ENCODE results near the gene USP33.

USP33 gene

DNA sequence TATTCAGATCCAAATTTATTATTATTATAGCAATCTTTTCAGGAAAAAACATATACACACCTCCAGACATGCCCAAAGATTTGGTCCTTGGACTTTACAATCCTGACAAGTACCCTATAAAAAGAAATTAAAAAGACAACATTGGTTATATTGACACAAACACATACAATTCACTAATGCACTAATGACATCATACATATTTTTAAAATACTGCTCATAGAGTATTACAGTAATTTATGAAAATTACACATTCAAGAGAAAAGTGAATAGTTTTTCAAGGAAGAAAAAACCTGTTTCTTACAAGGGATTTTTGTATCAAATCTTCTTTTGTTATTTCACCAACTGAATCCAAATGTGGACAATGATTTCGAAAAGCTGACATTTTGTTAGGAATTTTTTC lies 18.3 kb downstream of the USP33 start:
- H3K4me3 ChIP-seq (ENCODE audit: control insufficient read depth in 1 of 7, extremely low read depth in 1 of 7, insufficient read depth in 4 of 7, low read depth in 2 of 7, low read length in 6 of 7), result no peak overlapping the region
- H3K4me1 ChIP-seq (ENCODE audit: control extremely low read depth in 1 of 4, control insufficient read depth in 4 of 4, insufficient read depth in 4 of 4, low read length in 3 of 4), result no peaks in the 10 kb centered on the region
- no peaks in the 10 kb centered on the region for H3K9me3 ChIP-seq (ENCODE audit: control extremely low read depth in 1 of 5, control insufficient read depth in 4 of 5, insufficient read depth in 2 of 5, low read depth in 1 of 5, low read length in 4 of 5)
- H3K36me3 ChIP-seq (ENCODE audit: control insufficient read depth in 4 of 4, insufficient read depth in 4 of 4, low read length in 3 of 4), result peaks cover 2 to 23% (median 7%) of the 10 kb centered on the region in 4 experiments
- DNase-seq, result no peak
- H3K27me3 ChIP-seq (replicated peaks in 2 of 5; ENCODE audit: control insufficient read depth in 4 of 5, insufficient read depth in 5 of 5, low read length in 4 of 5), result no peaks in the 10 kb centered on the region
- 100% methylated on average over 1 of the region's 1 CpG for WGBS (ENCODE audit: insufficient coverage)
- H3K27ac ChIP-seq (ENCODE audit: insufficient read depth in 1 of 2, low read depth in 1 of 2, low read length in 2 of 2, poor library complexity in 1 of 2, severe bottlenecking in 2 of 2), result no peak overlapping the region
- CTCF ChIA-PET, result no interaction called here
- POLR2A ChIA-PET, result no interaction called here

- Histone ChIP-seq H3K36me3 (ENCODE audit: control insufficient read depth in 4 of 4, insufficient read depth in 4 of 4, low read length in 3 of 4) (peaks cover 3 to 27% (median 10%) of the 10 kb centered on the region in 4 experiments), H3K9me3 (ENCODE audit: control extremely low read depth in 1 of 5, control insufficient read depth in 4 of 5, insufficient read depth in 2 of 5, low read depth in 1 of 5, low read length in 4 of 5) (no peaks in the 10 kb centered on the region), H3K27ac (ENCODE audit: insufficient read depth in 1 of 2, low read depth in 1 of 2, low read length in 2 of 2, poor library complexity in 1 of 2, severe bottlenecking in 2 of 2) (no peak overlapping the region), H3K4me1 (ENCODE audit: control extremely low read depth in 1 of 4, control insufficient read depth in 4 of 4, insufficient read depth in 4 of 4, low read length in 3 of 4) (no peaks in the 10 kb centered on the region), H3K27me3 (replicated peaks in 2 of 5; ENCODE audit: control insufficient read depth in 4 of 5, insufficient read depth in 5 of 5, low read length in 4 of 5) (no peaks in the 10 kb centered on the region), H3K4me3 (ENCODE audit: control insufficient read depth in 1 of 7, extremely low read depth in 1 of 7, insufficient read depth in 4 of 7, low read depth in 2 of 7, low read length in 6 of 7) (no peak overlapping the region)
- DNase-seq, result peak in 2 of 3 donors; percentile 18 to 30
- ChIA-PET CTCF (interaction anchor here (0.6 to 1.8 kb wide), 5 partner anchors 8 to 56 kb away, joined by 3 to 5 read pairs (median 3); no protein-coding TSS in a partner anchor), POLR2A (interaction anchor here (0.6 kb wide), 1 partner anchor 23 kb away, joined by 4 read pairs; no protein-coding TSS in a partner anchor)
- no CpG with 5 or more reads among the region's 1 CpG for WGBS (ENCODE audit: insufficient coverage)
These were observed 20.4 kb downstream of the USP33 start for GRCh38 chr1:77739235-77739634.

DNA sequence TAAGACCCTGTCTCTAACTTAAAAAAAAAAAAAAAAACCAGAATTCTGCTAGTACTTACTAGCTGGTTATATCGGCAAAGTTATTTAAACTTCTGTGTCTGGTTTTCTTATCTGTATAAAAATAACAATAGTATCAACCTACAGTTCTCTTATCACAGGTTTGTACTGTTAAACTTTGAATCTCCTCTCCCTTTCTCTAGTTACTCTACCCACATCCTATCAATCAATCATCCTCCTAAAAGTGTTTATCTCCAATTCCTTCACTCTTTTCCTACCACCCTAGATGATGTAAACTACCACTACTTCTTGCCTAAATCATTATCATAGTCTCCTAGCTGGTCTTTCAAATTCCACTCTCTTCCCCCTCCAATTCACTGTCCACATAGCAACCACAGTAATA lies 27.6 kb downstream of the USP33 start:
- Histone ChIP-seq H3K27ac (ENCODE audit: insufficient read depth in 1 of 2, low read depth in 1 of 2, low read length in 2 of 2, poor library complexity in 1 of 2, severe bottlenecking in 2 of 2) (no peak overlapping the region), H3K27me3 (replicated peaks in 2 of 5; ENCODE audit: control insufficient read depth in 4 of 5, insufficient read depth in 5 of 5, low read length in 4 of 5) (no peaks in the 10 kb centered on the region), H3K9me3 (ENCODE audit: control extremely low read depth in 1 of 5, control insufficient read depth in 4 of 5, insufficient read depth in 2 of 5, low read depth in 1 of 5, low read length in 4 of 5) (no peaks in the 10 kb centered on the region), H3K4me3 (ENCODE audit: control insufficient read depth in 1 of 7, extremely low read depth in 1 of 7, insufficient read depth in 4 of 7, low read depth in 2 of 7, low read length in 6 of 7) (no peak overlapping the region), H3K4me1 (ENCODE audit: control extremely low read depth in 1 of 4, control insufficient read depth in 4 of 4, insufficient read depth in 4 of 4, low read length in 3 of 4) (no peaks in the 10 kb centered on the region), H3K36me3 (ENCODE audit: control insufficient read depth in 4 of 4, insufficient read depth in 4 of 4, low read length in 3 of 4) (peaks cover 12 to 48% (median 32%) of the 10 kb centered on the region in 4 experiments)
- CTCF ChIA-PET, result interaction anchor here (0.6 to 1.9 kb wide), 3 partner anchors 23 to 152 kb away, joined by 3 to 5 read pairs (median 4); no protein-coding TSS in a partner anchor
- WGBS (ENCODE audit: insufficient coverage), result no CpG with 5 or more reads among the region's 1 CpG
- DNase-seq, result no peak
- POLR2A ChIA-PET, result interaction anchor here (0.6 kb wide), 1 partner anchor 171 kb away, joined by 3 read pairs; no protein-coding TSS in a partner anchor

DNA sequence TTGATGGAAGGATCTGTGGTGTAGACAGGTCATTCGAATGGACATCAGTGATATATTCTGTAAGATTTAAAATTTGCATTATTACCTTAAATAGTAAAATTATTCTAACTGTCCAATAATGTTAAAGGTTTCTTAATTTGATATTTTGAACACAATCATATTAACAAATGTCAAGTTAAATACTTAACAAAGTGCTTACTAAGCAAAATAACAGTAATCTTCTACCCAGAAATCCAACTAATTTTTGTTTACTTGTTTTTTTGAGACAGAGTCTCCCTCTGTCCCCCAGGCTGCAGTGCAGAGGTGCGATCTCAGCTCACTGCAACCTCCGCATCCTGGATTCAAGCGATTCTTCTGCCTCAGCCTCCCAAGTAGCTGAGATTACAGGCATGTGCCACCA lies 33.9 kb downstream of the USP33 start:
- Histone ChIP-seq H3K4me1 (ENCODE audit: control extremely low read depth in 1 of 4, control insufficient read depth in 4 of 4, insufficient read depth in 4 of 4, low read length in 3 of 4) (no peaks in the 10 kb centered on the region), H3K9me3 (ENCODE audit: control extremely low read depth in 1 of 5, control insufficient read depth in 4 of 5, insufficient read depth in 2 of 5, low read depth in 1 of 5, low read length in 4 of 5) (peaks cover 0 to 1% (median 0%) of the 10 kb centered on the region in 5 experiments), H3K4me3 (ENCODE audit: control insufficient read depth in 1 of 7, extremely low read depth in 1 of 7, insufficient read depth in 4 of 7, low read depth in 2 of 7, low read length in 6 of 7) (no peak overlapping the region), H3K27ac (ENCODE audit: insufficient read depth in 1 of 2, low read depth in 1 of 2, low read length in 2 of 2, poor library complexity in 1 of 2, severe bottlenecking in 2 of 2) (no peak overlapping the region), H3K27me3 (replicated peaks in 2 of 5; ENCODE audit: control insufficient read depth in 4 of 5, insufficient read depth in 5 of 5, low read length in 4 of 5) (no peaks in the 10 kb centered on the region), H3K36me3 (ENCODE audit: control insufficient read depth in 4 of 4, insufficient read depth in 4 of 4, low read length in 3 of 4) (peaks cover 19 to 82% (median 56%) of the 10 kb centered on the region in 4 experiments)
- ChIA-PET CTCF (interaction anchor here (1.1 kb wide), 1 partner anchor 14 kb away, joined by 4 read pairs; no protein-coding TSS in a partner anchor), POLR2A (interaction anchor here (0.6 kb wide), 1 partner anchor 20 kb away, joined by 6 read pairs; no protein-coding TSS in a partner anchor)
- WGBS (ENCODE audit: insufficient coverage), result 100% methylated on average over 3 of the region's 4 CpGs
- DNase-seq, result no peak

DNA sequence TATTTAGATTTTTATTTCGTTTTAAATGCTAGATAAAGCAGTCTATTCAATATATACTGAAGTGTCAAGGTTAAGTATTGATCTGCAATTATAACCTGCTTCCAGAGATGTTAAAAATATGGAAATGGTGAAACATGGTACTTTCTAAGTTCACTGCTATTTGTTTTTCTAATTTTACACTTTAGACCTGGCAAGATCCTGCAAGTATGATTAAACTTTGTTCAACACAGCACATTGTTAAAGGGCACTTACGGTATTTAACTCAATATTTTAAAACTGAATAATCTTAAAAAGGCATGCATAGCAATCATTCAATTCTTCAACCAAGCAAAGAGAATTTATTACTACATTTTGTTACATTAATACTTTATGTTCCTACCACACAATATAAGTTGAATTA lies 41.5 kb downstream of the USP33 start:
- Histone ChIP-seq H3K27ac (ENCODE audit: insufficient read depth in 1 of 2, low read depth in 1 of 2, low read length in 2 of 2, poor library complexity in 1 of 2, severe bottlenecking in 2 of 2) (no peak overlapping the region), H3K4me3 (ENCODE audit: control insufficient read depth in 1 of 7, extremely low read depth in 1 of 7, insufficient read depth in 4 of 7, low read depth in 2 of 7, low read length in 6 of 7) (no peak overlapping the region), H3K9me3 (ENCODE audit: control extremely low read depth in 1 of 5, control insufficient read depth in 4 of 5, insufficient read depth in 2 of 5, low read depth in 1 of 5, low read length in 4 of 5) (peaks cover 0 to 1% (median 0%) of the 10 kb centered on the region in 5 experiments), H3K27me3 (replicated peaks in 2 of 5; ENCODE audit: control insufficient read depth in 4 of 5, insufficient read depth in 5 of 5, low read length in 4 of 5) (no peaks in the 10 kb centered on the region), H3K36me3 (ENCODE audit: control insufficient read depth in 4 of 4, insufficient read depth in 4 of 4, low read length in 3 of 4) (peaks cover 17 to 72% (median 38%) of the 10 kb centered on the region in 4 experiments), H3K4me1 (ENCODE audit: control extremely low read depth in 1 of 4, control insufficient read depth in 4 of 4, insufficient read depth in 4 of 4, low read length in 3 of 4) (no peaks in the 10 kb centered on the region)
- DNase-seq, result no peak
- ChIA-PET POLR2A (no interaction called here), CTCF (no interaction called here)
- WGBS (ENCODE audit: insufficient coverage), result no CpG with 5 or more reads among the region's 2 CpGs

- Histone ChIP-seq H3K27me3 (replicated peaks in 2 of 5; ENCODE audit: control insufficient read depth in 4 of 5, insufficient read depth in 5 of 5, low read length in 4 of 5) (no peaks in the 10 kb centered on the region), H3K27ac (ENCODE audit: insufficient read depth in 1 of 2, low read depth in 1 of 2, low read length in 2 of 2, poor library complexity in 1 of 2, severe bottlenecking in 2 of 2) (no peak overlapping the region), H3K4me3 (ENCODE audit: control insufficient read depth in 1 of 7, extremely low read depth in 1 of 7, insufficient read depth in 4 of 7, low read depth in 2 of 7, low read length in 6 of 7) (no peak overlapping the region), H3K9me3 (ENCODE audit: control extremely low read depth in 1 of 5, control insufficient read depth in 4 of 5, insufficient read depth in 2 of 5, low read depth in 1 of 5, low read length in 4 of 5) (no peaks in the 10 kb centered on the region), H3K4me1 (ENCODE audit: control extremely low read depth in 1 of 4, control insufficient read depth in 4 of 4, insufficient read depth in 4 of 4, low read length in 3 of 4) (no peaks in the 10 kb centered on the region), H3K36me3 (ENCODE audit: control insufficient read depth in 4 of 4, insufficient read depth in 4 of 4, low read length in 3 of 4) (peaks cover 13 to 66% (median 34%) of the 10 kb centered on the region in 4 experiments)
- CTCF ChIA-PET, result interaction anchor here (1.3 kb wide), 1 partner anchor 41 kb away, joined by 3 read pairs; no protein-coding TSS in a partner anchor
- no peak for DNase-seq
- 100% methylated on average over 4 of the region's 4 CpGs for WGBS (ENCODE audit: insufficient coverage)
- POLR2A ChIA-PET, result no interaction called here
These were observed 43.6 kb downstream of the USP33 start for GRCh38 chr1:77716065-77716464.

DNA sequence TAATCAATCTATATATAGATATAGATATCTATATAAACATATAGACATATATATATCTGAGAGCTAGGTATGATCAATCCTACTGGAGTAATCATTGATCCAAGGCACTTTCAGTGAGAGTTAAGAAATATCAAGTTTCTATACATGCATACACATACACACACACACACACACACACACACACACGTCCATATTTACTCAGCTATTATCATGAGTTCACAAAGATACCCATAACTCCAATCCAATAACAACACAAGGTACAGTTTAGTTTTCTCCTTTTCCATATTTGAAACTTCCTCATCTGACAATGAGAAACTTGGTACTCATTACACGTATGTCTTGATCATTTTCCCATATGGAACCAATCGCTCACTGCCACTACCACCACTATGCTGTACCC lies 49.9 kb downstream of the USP33 start:
- ChIA-PET POLR2A (no interaction called here), CTCF (interaction anchor here (1.0 to 1.7 kb wide), 3 partner anchors 10 to 22 kb away, joined by 3 to 5 read pairs (median 5); no protein-coding TSS in a partner anchor)
- DNase-seq, result no peak
- peaks cover 0 to 3% (median 0%) of the 10 kb centered on the region in 4 experiments for H3K4me1 ChIP-seq (ENCODE audit: control extremely low read depth in 1 of 4, control insufficient read depth in 4 of 4, insufficient read depth in 4 of 4, low read length in 3 of 4)
- H3K36me3 ChIP-seq (ENCODE audit: control insufficient read depth in 4 of 4, insufficient read depth in 4 of 4, low read length in 3 of 4), result peaks cover 18 to 73% (median 47%) of the 10 kb centered on the region in 4 experiments
- H3K4me3 ChIP-seq (ENCODE audit: control insufficient read depth in 1 of 7, extremely low read depth in 1 of 7, insufficient read depth in 4 of 7, low read depth in 2 of 7, low read length in 6 of 7), result no peak overlapping the region
- no peaks in the 10 kb centered on the region for H3K9me3 ChIP-seq (ENCODE audit: control extremely low read depth in 1 of 5, control insufficient read depth in 4 of 5, insufficient read depth in 2 of 5, low read depth in 1 of 5, low read length in 4 of 5)
- H3K27me3 ChIP-seq (replicated peaks in 2 of 5; ENCODE audit: control insufficient read depth in 4 of 5, insufficient read depth in 5 of 5, low read length in 4 of 5), result no peaks in the 10 kb centered on the region
- WGBS (ENCODE audit: insufficient coverage), result 89% methylated on average over 3 of the region's 3 CpGs
- H3K27ac ChIP-seq (ENCODE audit: insufficient read depth in 1 of 2, low read depth in 1 of 2, low read length in 2 of 2, poor library complexity in 1 of 2, severe bottlenecking in 2 of 2), result no peak overlapping the region
